GM19467 (cell line): ENCODE measurements around the gene SEMA5A.

Experiments
- ATAC-seq: cut with Tn5 transposase; IDR thresholded peaks from one replicate; pipeline ENCODE4 v1.9.1; 2021; ENCODE audit warnings: mild to moderate bottlenecking, moderate library complexity; ENCODE audit not compliant: unreplicated experiment

SEMA5A gene

DNA sequence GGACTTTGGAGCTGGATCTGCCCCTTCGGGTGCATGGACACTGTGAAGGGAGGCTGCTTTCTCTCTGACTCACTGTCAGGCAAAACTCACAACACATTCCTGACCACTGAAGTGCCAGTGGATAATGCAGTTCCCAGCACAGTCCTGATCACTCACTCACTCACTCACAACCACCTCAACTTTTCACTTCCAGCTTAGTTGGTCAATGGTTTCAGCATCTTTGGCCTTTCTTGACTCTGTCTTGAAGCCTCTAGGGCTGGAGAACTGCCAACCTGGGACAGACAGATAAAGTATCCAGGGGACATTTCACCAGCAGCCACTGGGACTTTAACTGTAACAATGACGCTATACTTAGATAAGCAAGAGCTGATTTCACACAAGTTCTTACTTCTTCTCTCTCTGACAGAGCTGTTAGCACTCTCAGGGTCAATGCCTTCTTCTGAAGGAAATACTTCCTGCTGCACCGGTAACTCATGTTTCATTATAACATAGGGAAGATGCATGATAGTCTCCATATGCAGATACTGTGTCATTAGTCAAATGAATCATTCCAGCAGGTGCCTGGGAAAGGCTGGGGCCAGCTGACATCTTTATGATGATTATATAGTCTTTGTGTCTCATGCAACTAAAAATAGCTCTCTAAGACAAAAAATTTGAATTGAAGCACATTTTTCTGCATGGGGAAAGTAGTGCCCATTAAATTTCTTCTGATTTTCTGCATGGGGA, 499.0 kb downstream of the SEMA5A start:
- ATAC-seq: no peak

DNA sequence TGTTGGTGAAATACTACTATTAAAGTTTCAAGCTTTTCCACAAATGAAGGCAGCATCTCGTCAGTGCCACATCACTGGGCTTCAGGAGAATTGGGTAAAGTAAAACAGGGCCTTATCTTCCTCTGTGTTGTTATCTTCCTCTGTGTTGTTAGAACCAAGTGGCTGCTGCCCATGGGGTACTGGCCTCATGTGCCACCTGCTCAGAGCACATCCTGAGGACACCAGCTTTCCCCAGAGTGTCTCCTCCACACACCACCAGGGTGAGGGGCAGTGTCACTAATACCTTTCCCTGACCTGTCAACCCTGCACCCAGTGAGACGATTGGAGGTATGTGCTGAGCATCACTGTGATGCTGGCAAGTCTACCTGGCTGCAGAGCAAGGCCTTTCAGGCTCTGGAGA, 499.9 kb downstream of the SEMA5A start:
- ATAC-seq: no peak

DNA sequence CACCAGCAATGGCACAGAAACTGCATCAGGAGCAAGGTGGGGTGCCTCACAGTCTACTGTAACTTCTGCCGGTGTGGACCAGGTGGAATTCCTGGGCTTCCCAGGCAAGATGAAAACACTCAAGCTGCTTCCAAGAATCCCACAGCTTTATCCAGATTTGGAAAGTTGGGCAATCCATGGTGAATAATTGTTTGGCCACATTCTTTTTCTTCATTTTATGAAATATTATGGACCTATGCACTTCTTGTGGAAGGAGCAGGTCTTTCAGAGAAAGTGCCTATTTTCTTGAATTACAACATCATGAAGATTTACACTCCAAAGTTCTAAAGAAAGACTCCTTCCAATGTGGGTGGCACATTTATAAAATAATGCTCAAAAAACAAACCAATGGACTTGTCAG, 503.6 kb downstream of the SEMA5A start:
- ATAC-seq: no peak

DNA sequence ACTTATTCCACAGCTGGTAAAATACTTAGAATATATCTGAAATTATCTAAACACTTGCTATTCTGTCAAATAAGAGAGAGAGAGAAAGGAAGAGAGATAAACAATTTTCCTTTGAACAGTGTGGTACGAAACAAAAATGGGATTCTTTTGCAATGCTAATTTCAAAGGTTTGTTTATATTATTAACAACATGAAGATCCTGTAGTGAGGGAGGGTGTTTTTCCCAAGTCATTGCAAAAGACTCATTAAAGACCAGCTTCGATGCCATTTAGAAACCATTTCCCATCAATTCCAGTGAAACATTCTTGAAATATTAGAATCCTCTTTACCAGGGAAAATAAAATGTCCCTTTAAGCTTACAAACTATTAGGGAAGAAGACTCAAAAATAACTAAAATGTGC, 505.4 kb downstream of the SEMA5A start:
- ATAC-seq: no peak

DNA sequence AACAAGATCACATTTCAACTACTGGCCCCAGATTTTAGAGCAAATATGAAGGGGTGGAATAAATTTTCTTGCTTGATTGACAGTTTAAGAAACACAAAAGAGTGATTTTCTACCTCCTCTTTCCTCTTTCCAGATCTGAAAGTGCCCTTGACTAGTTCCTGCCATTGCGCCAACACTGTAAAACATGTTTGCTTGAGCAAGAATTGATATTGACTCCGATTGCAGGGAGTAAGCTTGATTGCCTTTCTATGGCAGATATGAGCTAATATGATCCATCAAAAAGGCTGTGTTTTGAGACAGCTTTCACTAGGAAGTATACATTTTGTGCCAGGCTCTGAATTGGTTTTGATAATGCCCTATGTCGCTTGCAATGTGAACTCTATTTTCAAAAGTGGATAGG, 508.8 kb downstream of the SEMA5A start:
- ATAC-seq: no peak

DNA sequence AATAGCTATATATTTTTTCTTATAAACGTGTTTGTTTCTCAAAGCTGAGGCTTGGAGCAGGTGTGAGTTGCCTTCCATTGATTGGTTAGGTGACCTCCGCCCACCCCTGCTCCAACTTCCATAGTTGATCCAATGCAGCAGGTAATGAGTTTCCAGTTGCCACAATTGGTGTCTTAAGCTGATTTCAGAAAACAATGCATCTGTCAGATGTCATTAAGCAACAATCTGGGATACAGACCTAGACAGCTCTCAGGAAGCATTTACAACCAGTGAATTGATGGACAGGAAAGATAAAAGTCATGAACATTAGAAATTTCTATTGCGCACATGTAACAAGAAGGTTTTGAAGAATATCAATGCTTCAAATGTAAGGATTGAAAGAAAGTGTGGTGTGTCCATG, 510.5 kb downstream of the SEMA5A start:
- no peak for ATAC-seq

DNA sequence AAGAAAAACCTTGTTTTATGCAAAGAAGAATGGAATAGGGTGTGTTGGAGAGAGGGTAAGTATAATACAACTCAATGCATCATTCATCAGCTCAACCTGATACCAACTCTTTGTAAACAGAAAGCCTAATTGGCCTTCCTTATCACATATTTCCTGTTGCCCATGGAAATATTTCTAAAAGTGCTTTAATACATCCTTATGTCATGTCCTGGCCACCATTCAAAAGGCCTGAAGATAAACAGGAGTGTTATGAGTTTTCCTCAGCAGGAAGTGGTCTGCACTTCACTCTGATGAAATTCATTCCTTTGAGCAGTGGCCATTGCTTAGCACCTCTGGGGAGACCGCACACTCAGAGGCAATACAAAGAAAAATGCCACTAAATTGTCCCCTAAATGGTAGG, 511.2 kb downstream of the SEMA5A start:
- ATAC-seq: no peak

DNA sequence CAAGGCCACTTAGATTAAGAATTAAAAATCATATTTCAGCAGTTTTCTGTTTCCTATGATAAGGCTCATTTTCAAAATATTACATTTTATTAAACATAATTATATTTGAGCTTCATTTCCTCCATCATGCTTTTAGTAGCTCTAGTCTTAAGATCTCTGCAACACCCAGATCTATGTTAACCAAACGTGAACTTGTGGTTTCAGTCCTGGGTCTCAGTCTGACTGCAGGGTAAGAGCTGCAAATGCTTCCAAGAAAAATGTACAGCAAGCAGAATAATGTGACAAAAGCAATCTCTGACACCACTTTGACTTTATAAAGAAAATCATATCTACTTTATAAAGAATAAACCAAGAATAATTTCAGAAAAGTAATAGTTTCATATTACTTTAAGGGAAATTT, 512.4 kb downstream of the SEMA5A start:
- ATAC-seq: no peak

DNA sequence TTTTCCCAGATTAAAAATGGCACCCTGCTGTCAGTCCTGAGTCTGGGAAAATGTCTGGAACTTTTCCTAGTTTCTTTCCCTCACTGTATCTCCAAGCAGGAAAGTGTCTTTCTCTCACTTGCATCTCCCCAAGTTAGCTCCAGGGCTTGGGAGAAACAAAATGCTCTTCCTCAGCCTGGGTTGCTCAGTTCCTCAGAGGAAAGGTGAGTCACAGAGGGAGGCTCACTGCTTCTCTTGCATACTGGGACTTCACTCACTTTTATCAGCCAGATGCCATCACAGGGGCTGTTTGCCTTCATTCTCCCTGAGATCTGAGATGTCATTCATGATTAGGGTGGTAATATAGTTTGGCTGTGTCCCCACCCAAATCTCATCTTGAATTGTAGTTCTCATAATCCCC, 519.9 kb downstream of the SEMA5A start:
- ATAC-seq: no peak

DNA sequence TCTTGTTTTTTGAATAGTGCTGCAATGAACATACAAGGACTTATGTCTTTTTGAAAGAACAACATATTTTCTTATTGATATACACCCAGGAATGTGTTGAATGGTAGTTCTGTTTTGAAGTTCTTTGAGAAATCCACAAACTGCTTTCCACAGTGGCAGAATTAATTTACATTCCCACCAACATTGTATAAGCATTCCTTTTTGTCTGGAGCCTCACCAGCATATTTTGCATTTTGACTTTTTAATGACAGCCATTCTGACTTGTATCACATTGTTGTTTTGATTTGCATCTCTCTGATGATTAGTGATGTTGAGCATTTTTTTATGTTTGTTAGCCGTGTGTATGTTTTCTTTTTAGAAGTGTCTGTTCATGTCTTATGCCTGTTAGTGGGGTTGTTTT, 524.9 kb downstream of the SEMA5A start:
- ATAC-seq: no peak

DNA sequence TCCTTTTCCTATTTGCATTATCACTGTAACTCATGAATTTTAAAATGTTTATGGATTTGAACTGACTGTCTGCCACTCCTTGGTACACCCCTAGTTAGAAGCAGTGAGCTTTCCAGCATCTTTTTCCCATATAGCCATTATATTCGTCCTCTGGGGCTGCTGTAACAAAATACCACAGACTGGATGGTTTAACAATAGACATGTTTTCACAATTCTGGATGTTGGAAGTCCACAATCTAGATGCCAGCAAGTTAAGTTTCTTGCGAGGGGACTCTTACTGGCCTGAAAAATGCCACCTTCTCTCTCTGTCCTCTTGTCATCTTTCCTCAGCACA, 530.0 kb downstream of the SEMA5A start:
- no peak for ATAC-seq

DNA sequence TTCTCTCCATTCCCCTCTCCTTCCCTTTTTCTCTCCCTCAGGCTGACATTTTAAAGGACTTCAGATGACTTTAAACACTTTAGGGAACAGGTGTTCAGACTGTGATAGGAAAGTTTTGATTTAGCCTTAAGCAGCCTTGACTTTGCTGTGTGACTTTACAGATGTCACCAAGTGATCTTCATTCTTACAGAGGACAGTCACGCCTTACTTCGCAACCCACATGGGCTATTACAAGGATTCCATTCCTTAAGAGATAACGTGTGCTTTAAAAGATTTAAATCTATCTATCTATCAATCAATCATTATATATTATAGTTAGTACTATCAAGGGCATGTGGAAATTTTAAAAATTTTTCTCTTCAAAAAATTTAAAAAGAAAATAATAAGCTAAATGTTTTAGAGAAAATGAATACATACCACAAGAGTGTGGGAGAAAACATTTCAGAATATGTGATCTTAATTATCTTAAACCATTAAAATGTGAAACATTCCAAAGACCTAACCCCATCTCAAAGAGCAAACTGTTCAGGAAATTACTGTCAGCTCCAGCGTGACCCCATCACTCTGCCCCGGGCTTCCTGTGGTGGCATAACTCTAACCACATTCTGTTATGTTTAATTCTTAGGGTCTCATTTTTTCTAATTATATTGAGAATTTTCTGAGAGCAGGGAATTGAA, 530.5 kb downstream of the SEMA5A start:
- ATAC-seq: no peak

DNA sequence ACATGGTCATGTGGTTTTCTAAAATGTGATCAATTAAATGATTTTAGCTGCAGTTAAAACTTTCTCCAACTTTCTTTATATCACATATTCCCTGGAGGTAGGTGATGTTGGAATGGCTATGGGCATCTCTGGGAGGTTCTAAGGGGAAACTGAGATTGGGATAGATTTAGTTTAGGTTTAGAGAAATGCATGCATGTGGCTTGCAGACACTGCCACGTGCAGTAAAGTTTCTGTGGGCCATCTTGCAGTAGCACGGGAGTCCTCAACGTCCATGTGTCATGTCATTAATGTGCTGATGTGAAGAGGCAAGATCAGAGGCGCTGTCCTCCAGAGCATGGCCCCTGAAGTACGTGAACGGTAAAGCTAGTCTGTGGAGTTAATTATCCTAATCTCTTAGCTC, 532.7 kb downstream of the SEMA5A start:
- no peak for ATAC-seq

DNA sequence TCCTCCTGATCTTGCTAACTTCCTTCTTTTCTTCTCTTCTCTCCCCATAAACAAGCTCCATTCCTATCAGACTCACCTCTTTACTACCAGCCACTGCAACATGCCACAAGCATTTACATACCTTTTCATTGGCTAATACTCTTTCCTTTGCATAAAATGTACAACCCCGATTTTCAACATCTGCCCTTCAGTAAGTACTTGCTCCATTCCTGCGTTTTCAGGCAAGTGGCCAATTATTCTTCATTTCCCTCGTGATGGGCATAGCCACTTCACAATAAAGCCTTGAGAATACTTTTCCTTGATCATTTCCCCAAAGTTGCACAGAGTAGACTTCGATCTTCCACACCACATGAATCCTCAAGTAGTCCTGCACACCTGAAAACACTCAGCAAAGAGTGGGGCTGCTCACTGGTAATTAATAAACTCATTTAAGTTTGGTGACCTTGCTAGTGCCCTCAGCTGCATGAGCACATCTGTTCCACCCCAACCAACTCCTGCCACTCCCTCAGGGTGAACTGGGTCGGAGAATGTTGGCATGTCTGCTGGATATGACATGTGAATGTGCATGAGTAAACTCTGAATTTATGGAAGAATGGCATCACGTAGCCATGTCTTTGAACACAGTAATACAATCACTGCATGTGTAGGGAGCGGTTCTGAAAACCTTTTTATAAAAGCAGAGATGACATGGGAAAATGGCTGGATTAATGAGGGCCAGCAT, 535.8 kb downstream of the SEMA5A start:
- ATAC-seq: no peak

DNA sequence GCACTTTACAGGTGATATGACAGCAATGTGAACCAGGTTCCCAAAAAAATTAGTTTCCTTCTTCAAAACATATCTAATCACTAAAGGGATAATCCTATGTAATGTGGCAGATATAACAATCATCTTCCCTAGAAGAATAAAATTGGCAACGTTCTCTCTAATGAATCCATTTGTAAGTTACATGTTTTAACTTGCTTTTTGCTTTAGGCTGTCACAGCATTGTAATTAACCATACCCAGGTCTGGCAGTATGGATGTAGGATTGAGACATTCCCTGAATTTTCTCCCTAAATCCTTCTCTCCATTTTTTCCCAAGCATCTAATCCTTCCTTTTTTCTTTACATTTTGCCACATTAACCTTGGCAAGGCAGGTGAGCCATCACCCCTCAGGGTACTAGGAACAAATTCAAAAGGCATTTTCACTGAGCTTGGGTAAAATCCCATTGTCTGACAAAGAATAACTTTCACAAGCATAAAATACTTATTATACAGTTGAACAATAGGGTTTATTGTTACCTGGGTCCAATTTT, 548.3 kb downstream of the SEMA5A start:
- no peak for ATAC-seq

DNA sequence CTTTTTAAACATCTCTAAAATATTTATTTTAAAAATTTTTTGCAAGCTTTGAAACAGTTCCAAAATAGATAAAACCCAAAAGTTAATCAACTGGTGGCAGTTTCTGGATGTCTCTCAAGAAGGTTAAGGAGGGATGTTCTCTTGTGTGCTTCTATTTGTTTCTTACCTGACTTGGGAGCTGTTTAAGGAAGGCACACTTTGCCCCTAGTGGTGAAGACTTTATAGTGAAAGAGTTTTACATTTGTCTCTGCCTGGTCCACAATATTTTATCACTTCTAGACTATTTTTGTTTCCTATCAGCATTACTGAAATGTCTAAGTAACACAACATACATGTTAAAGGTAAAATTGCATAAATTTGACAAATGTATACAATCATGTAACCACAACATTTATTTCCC, 552.8 kb downstream of the SEMA5A start:
- no peak for ATAC-seq
